Activated T-helper 1 cell treated with anti-CD3 and anti-CD28 coated beads, Interleukin-12 subunit alpha, Interleukin-12 subunit beta, Interleukin-2, Interleukin-4 antibody, amounts not matched to agents 30 ng/mL and 10 ng/mL and 1 ng/mL, durations not matched to agents 14 hours and 24 hours and 36 hours (primary cell): ENCODE data around the gene EFNB2. TPM values are rescaled to one million over a fixed set of nuclear protein-coding genes. Genes with fewer than 3 reads are reported as not detected.

ENCODE experiments used
- DNase-seq: peaks from one replicate; pipeline ENCODE4 v3.0.0; 2021; ENCODE audit warnings: low spot score
- H3K27ac Mint-ChIP-seq: one replicate; pipeline ENCODE4 v1.8.0; 2021; ENCODE audit warnings: mild to moderate bottlenecking, mixed read lengths
- H3K27me3 Mint-ChIP-seq: one replicate; pipeline ENCODE4 v1.8.0; 2022; ENCODE audit warnings: mild to moderate bottlenecking, moderate library complexity, mixed read lengths; ENCODE audit not compliant: insufficient read depth
- H3K36me3 Mint-ChIP-seq: one replicate; pipeline ENCODE4 v1.8.0; 2021; ENCODE audit warnings: low read depth, mixed read lengths
- H3K4me1 Mint-ChIP-seq: one replicate; pipeline ENCODE4 v1.8.0; 2021; ENCODE audit warnings: low read depth, mixed read lengths
- H3K4me3 Mint-ChIP-seq: one replicate; pipeline ENCODE4 v1.8.0; 2021; ENCODE audit warnings: mild to moderate bottlenecking, moderate library complexity, mixed read lengths
- H3K9me3 Mint-ChIP-seq: one replicate; pipeline ENCODE4 v1.8.0; 2021; ENCODE audit warnings: mixed read lengths
- intact Hi-C: fragments of 100-400 bp; cut with micrococcal nuclease; formaldehyde crosslinking; loops from one replicate; pipeline ENCODE4 v1.15.1; 2024
- total RNA-seq: library from RNA; stranded (reverse); gene quantifications from 2 replicates; pipeline ENCODE4 v1.2.3, GENCODE V29; 2022

EFNB2 gene
- total RNA-seq, 1 donor from 2014 or later, result 0.44 TPM

DNA sequence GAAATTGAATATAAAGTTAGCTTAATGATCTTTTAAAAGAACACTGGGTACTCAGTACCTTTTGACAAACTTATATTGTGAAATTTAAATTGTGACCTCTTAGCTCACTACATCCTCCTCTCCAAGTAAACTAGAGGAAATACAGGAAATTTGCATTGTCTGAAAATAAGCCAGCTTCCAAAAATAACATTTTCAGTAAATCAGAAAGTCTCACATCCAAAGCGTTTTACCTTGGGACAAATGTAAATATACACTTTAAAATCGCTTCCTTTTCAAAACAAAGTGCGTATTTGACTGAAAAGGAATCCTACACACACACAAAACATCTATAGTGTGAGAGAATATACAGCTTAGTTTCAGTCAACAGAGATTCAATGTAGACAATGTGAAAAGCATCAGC, 2.1 kb upstream of the EFNB2 start:
- H3K9me3 Mint-ChIP-seq, result no peaks in the 10 kb centered on the region
- intact Hi-C loops, result loop anchor here (2.0 to 10.0 kb wide), 4 partner anchors 1023 to 1765 kb away; no protein-coding TSS in a partner anchor
- DNase-seq, result no peak
- H3K27me3 Mint-ChIP-seq, result peaks cover 24% of the 10 kb centered on the region
- peaks cover 17% of the 10 kb centered on the region for H3K4me1 Mint-ChIP-seq
- H3K27ac Mint-ChIP-seq, result no peak overlapping the region
- peaks cover 9% of the 10 kb centered on the region for H3K36me3 Mint-ChIP-seq
- peak overlapping the region; percentile 26 for H3K4me3 Mint-ChIP-seq

DNA sequence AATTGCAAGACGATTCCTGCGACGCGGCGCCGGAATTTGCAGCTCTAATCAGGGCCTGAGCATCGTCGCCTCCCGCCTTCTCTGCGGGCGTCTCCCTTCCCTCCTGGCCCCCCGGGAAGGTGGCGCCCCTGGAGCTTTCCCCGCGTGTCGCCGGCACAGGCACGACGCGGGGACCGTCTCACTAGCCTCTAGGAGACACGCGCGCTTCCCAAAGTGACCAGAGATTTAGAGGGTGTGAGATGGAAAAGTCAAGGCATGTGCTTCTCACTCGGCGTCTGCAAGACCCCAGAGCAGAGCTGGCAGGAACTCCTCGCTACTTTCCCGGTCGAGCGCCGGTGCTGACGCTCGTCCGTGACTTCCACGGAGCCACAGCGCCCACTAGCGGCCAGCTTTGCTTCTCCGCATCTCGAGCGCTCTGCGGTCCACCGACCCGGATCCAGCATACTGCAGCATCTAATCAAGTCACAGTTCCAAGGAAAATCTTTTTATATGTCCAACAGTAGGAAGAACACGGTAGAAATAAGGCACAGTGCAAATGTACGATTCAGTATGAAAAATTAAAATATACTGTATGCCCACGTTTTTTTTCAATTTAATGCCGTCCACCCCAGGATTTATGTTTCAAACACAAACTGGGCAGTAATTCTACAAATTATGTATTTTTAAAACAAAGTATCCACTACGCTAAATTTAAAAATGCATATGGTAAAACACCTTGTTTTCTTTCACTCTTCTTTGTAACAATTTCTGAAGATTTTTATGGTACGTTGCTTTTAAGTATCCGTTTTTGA, 977 bp upstream of the EFNB2 start:
- Mint-ChIP-seq H3K27ac (peak overlapping the region; percentile 84), H3K27me3 (peaks cover 32% of the 10 kb centered on the region), H3K4me3 (peak overlapping the region; percentile 93), H3K36me3 (peaks cover 9% of the 10 kb centered on the region), H3K9me3 (no peaks in the 10 kb centered on the region), H3K4me1 (peaks cover 18% of the 10 kb centered on the region)
- DNase-seq, result peak; percentile 74
- intact Hi-C loops, result loop anchor here (1.0 to 10.0 kb wide), 5 partner anchors 453 to 1764 kb away; no protein-coding TSS in a partner anchor

DNA sequence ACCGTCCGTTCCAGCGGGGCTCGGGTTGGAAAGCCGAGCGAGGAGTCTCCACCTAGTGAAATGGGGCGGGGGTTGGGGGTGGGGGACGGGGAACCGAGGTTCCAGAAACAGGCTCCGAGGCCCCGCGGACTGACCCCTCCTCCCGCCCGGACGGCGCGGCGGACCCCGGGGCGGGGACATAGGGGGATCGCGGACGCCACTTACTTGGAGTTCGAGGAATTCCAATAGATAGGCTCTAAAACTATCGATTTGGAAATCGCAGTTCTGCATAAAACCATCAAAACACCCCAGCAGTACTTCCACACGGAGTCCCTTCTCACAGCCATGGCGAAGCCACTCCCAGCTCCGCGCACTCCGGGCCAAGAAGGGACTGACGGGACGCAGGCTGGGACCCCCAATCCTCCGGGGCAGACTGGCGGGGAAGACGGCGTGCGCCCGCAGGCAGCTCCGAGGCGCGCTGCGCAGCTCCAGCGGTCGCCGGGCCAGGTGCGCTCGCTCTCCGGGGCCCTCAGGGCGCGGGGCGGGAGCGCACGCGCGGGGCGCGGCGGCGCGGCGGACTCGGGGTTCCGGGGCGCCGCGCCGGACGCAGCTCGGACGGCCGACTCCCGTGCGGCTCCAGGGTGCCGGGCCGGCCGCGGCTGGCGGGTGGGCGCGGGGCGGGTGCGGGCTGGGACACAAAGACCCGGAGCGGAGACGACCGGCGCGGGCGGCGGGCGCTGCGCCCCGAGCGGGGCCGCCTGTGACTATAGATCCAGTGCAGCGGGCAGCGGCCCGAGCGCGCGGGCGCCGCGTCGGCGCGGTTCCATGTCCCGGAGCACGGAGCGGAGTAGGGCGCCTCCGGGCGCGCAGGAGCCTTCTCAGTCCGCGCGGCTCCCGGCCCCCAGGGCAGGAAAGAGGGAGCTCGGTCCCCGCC, 567 bp downstream of the EFNB2 start:
- Mint-ChIP-seq H3K27me3 (peaks cover 45% of the 10 kb centered on the region), H3K27ac (no peak overlapping the region), H3K4me1 (peaks cover 18% of the 10 kb centered on the region), H3K36me3 (peaks cover 2% of the 10 kb centered on the region), H3K9me3 (no peaks in the 10 kb centered on the region), H3K4me3 (peak overlapping the region; percentile 80)
- no peak for DNase-seq
- intact Hi-C loops, result loop anchor here (1.0 to 10.0 kb wide), 7 partner anchors 33 to 1400 kb away; partner anchors contain the start of gene ARGLU1

DNA sequence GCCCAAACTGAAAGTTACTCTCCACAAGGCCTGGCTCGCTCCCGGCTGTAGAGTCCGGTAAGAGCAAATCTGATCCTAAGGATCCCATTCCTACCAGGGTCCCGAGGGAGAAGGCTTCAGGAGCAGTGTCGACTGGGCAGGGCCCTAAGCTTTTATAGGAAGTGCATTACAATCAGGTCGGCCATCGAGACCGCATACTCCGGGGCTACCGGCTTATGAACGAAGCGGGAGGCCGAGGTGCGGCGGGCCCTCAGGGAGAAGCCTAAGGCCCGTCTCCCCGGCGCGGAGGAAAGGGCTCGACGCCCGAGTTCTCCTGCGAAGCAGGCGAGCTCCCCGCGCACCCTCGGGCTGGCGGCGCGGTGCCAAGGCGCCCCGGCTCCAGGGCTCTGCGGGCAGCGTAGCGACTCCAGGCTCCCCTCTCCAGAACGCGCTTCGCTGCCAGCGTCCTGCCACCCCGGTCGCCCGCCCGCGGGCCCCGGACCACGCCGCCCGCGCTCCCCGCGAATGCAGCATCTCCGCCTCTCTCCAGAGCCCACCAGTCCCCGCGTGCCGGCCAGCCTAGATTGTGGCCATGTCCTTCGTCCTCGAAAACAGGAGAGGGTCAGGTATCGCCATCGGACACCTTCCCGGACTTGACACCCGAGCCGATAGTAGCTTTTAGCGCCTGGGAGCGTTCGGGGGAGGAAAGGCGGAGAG, 1.4 kb downstream of the EFNB2 start:
- no peak for DNase-seq
- no peak overlapping the region for H3K27ac Mint-ChIP-seq
- H3K27me3 Mint-ChIP-seq, result peaks cover 51% of the 10 kb centered on the region
- intact Hi-C loops, result loop anchor here (2.0 to 10.0 kb wide), 6 partner anchors 35 to 1399 kb away; no protein-coding TSS in a partner anchor
- H3K9me3 Mint-ChIP-seq, result no peaks in the 10 kb centered on the region
- H3K36me3 Mint-ChIP-seq, result peaks cover 2% of the 10 kb centered on the region
- peak overlapping the region; percentile 59 for H3K4me3 Mint-ChIP-seq
- peaks cover 18% of the 10 kb centered on the region for H3K4me1 Mint-ChIP-seq

DNA sequence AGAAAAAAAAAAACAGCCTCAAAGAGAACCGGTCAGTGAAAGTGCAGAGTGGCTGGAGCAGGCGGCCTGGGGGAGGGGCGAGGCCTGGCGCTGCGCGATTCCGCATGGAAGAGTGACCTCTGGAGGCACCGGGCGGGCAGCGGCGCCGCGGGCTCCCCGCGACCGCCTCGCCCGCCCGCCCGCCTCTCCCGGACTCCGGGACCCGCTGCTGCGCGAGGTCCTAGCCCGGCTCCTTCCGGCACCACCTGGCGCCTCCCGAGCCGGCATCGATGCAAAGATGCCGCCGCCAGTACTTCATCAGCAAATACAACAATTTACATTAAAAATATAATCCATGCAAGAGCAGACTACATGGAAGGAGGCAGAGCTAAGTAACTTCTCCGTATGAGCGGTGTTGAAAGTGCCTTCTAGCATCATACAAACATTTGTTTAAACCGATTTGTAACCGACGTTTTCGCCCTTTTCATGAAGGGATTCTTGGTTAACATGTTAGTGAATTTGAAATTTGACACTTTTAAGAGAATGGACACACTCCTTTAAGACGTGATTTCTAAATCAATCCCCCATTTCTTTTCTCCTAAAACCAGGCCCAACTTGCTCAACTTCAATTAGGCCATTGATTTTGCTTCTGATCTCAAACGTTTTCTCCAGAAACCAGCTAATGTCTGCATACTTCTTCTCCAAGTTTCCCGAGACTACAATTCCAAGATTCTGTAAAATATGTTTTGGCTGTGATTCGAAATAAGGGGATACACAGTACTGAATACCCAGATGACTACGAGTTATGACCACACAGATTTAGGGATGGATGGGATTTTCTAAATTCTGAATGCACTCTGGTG, 2.1 kb downstream of the EFNB2 start:
- DNase-seq, result no peak
- H3K4me1 Mint-ChIP-seq, result peaks cover 18% of the 10 kb centered on the region
- peaks cover 2% of the 10 kb centered on the region for H3K36me3 Mint-ChIP-seq
- peaks cover 52% of the 10 kb centered on the region for H3K27me3 Mint-ChIP-seq
- H3K4me3 Mint-ChIP-seq, result peak overlapping the region; percentile 40
- H3K9me3 Mint-ChIP-seq, result no peaks in the 10 kb centered on the region
- peak overlapping the region; percentile 1 for H3K27ac Mint-ChIP-seq
- intact Hi-C loops, result loop anchor here (2.0 to 10.0 kb wide), 4 partner anchors 43 to 1399 kb away; no protein-coding TSS in a partner anchor

DNA sequence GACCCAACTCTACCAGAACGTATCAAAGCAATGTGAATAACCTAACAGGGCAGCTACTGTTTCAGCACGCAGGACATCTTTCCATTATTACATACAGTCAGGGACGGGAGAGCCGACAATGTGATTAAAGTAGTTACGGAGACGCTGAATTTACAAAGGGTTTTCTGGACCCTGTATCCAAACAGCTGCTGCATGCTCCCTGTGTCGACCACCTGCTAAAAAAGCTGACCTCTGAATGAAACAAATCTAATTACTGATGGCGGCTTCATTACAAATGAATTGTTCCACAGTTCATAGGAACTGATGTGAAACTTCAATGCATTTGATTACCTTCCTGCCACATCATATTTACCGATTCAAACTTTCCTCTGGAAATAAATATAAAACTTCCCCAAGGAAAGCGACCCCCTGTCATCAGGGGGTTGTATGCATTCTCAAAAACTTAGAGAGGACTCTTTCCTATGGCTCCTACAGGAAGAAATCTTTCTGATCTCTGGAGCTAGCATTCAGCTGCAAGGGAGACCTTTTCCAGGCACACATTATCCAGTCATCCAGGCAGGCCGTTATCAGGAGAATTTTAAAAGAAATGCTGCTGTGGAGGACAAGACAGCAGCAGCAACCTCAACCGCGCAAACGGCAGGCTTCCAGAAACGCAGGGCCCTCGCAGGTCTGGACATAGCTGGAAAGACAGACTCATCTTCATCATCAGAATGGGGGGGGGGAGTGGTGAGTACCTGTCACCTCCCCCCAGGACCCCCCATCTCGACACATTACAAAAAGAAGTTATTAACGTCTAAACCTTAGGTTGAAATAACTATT, 3.1 kb downstream of the EFNB2 start:
- peak overlapping the region; percentile 8 for H3K4me3 Mint-ChIP-seq
- DNase-seq, result no peak
- H3K9me3 Mint-ChIP-seq, result no peaks in the 10 kb centered on the region
- no peak overlapping the region for H3K27ac Mint-ChIP-seq
- H3K4me1 Mint-ChIP-seq, result peaks cover 18% of the 10 kb centered on the region
- H3K36me3 Mint-ChIP-seq, result peaks cover 2% of the 10 kb centered on the region
- peaks cover 50% of the 10 kb centered on the region for H3K27me3 Mint-ChIP-seq
- intact Hi-C loops, result loop anchor here (2.0 to 10.0 kb wide), 4 partner anchors 42 to 1398 kb away; no protein-coding TSS in a partner anchor

DNA sequence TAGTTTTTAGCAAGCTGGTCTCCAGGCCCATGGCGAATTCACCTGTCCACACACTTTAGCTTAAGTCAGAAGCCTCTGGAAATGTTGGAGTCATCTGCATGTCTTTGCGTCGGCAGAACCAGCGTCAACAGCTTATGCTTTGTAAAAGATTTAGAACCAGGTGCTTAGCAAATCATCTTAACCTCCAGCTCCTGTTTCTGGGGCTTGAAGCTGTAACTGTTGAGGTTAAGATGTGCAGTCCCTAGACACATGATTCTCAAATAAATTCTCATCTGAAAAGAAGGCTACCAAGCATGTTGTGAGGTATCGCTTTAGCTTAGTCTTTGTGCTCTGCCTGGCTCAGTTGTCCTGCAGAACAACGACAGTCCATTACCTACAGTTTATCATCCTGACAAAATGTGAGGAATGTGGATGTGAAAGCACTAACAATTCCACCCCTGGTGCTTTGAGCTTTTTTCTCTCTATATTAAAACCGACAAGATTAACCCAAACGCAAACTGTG, 4.4 kb downstream of the EFNB2 start:
- Mint-ChIP-seq H3K4me1 (peaks cover 11% of the 10 kb centered on the region), H3K36me3 (peaks cover 2% of the 10 kb centered on the region), H3K4me3 (no peak overlapping the region), H3K27ac (no peak overlapping the region), H3K27me3 (peaks cover 43% of the 10 kb centered on the region), H3K9me3 (no peaks in the 10 kb centered on the region)
- intact Hi-C loops, result loop anchor here (5.0 to 10.0 kb wide), 3 partner anchors 184 to 1396 kb away; no protein-coding TSS in a partner anchor
- DNase-seq, result no peak

DNA sequence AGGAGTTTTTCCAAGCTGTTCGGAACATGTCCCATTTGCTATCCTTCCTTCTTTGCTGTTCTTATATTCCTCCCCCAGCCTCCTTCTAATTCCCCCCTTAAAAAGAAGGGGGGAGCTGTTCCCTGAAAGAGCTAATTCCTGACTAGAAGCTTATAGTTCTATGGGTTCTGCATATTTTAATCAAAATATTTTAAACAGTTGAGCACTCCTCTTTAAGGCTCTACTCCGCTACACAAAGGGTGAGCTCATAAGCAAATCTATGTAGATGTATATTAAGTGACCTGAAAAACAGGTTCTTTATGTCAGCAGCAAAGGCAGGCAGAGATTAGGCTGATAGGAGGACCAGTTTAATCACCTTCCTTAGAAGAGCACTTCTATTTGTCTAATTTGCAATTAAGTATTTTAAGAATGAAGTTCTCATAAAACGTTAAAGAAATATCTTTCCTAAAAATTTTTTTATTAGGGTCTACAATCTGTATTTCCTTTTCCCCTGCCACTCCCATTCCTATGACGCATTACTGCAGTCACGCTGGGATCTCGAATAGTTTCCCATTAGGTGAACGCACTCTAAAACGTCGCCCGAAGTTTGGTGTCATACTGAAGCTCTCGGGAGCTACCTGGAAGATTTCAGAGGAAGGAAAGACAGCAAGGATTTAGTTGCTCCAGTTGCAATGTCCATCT, 5.2 kb downstream of the EFNB2 start:
- intact Hi-C loops, result loop anchor here (5.0 to 10.0 kb wide), 3 partner anchors 183 to 1396 kb away; no protein-coding TSS in a partner anchor
- peaks cover 43% of the 10 kb centered on the region for H3K27me3 Mint-ChIP-seq
- no peaks in the 10 kb centered on the region for H3K9me3 Mint-ChIP-seq
- peaks cover 11% of the 10 kb centered on the region for H3K4me1 Mint-ChIP-seq
- peaks cover 2% of the 10 kb centered on the region for H3K36me3 Mint-ChIP-seq
- DNase-seq, result no peak
- H3K4me3 Mint-ChIP-seq, result no peak overlapping the region
- no peak overlapping the region for H3K27ac Mint-ChIP-seq

DNA sequence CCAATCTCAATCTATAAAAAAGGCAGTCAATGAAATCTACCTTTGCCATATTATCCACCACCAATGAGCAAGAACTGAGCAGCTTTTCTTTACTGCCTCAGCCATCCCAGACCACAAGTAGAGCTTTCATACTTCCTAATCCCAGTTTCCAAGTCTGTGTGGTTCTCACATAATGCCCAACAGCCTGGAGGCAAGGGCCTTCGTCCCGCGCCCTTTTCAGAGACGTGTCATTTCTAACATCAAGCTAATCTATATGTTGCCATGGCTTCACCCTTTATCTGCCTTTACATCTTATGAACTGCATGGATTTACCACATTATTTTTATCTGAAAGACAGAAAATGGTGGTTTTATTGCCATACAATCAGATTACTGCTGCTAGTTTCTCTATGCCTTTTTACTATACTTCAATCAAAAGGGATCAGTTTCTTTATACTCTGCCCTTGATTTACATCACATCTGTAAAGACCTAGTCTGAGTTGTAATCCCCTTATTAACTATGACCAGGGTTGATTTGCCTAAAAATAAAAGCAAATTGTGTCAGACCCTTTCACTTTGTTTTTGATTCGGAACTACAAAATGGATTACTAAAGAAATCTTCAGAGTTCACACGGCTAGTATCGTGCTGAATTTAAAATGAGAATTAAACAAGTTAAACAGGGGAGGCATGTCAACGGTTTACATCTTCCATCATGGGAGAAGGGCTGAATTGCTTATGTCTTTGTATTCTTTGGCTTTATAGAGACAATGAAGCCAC, 5.9 kb downstream of the EFNB2 start:
- H3K9me3 Mint-ChIP-seq, result no peaks in the 10 kb centered on the region
- peaks cover 11% of the 10 kb centered on the region for H3K4me1 Mint-ChIP-seq
- peaks cover 45% of the 10 kb centered on the region for H3K27me3 Mint-ChIP-seq
- no peak overlapping the region for H3K27ac Mint-ChIP-seq
- H3K36me3 Mint-ChIP-seq, result peaks cover 2% of the 10 kb centered on the region
- no peak overlapping the region for H3K4me3 Mint-ChIP-seq
- no peak for DNase-seq
- intact Hi-C loops, result loop anchor here (5.0 to 10.0 kb wide), 3 partner anchors 182 to 1395 kb away; no protein-coding TSS in a partner anchor
